Stimulated activated CD8-positive, alpha-beta memory T cell treated with anti-CD3 and anti-CD28 coated beads, Interleukin-15, amount 100 ng/mL, for 24 hours (primary cell): ENCODE measurements around the gene PLEKHM3.

Experiments used
- DNase-seq: peaks from one replicate; pipeline ENCODE4 v3.0.0-alpha.2; 2020; ENCODE audit warnings: low read depth

The PLEKHM3 gene

GRCh38 chr2:207988975-207989374 lies 36.4 kb downstream of the PLEKHM3 start:
- DNase-seq: no peak

- no peak for DNase-seq
Observed at GRCh38 chr2:207987025-207987716, 38.2 kb downstream of the PLEKHM3 start.

- DNase-seq: no peak
Observed at GRCh38 chr2:207984765-207985480, 40.4 kb downstream of the PLEKHM3 start.

GRCh38 chr2:207983641-207984042 lies 41.7 kb downstream of the PLEKHM3 start:
- no peak for DNase-seq

- DNase-seq: no peak
Observed at GRCh38 chr2:207978177-207978948, 47.0 kb downstream of the PLEKHM3 start.

GRCh38 chr2:207975921-207976320 lies 49.4 kb downstream of the PLEKHM3 start:
- DNase-seq: no peak

GRCh38 chr2:207974216-207974605 lies 51.1 kb downstream of the PLEKHM3 start:
- DNase-seq: no peak

GRCh38 chr2:207970826-207971180 lies 54.5 kb downstream of the PLEKHM3 start:
- no peak for DNase-seq

GRCh38 chr2:207970147-207970825 lies 55.0 kb downstream of the PLEKHM3 start:
- DNase-seq: no peak

GRCh38 chr2:207969249-207969648 lies 56.1 kb downstream of the PLEKHM3 start:
- no peak for DNase-seq

GRCh38 chr2:207967121-207967520 lies 58.2 kb downstream of the PLEKHM3 start:
- no peak for DNase-seq

- DNase-seq: no peak
Observed at GRCh38 chr2:207960911-207961310, 64.4 kb downstream of the PLEKHM3 start.

GRCh38 chr2:207960090-207960489 lies 65.2 kb downstream of the PLEKHM3 start:
- no peak for DNase-seq

GRCh38 chr2:207956771-207957170 lies 68.6 kb downstream of the PLEKHM3 start:
- DNase-seq: no peak

- DNase-seq: no peak
Observed at GRCh38 chr2:207955456-207955855, 69.9 kb downstream of the PLEKHM3 start.

- no peak for DNase-seq
Observed at GRCh38 chr2:207953354-207953753, 72.0 kb downstream of the PLEKHM3 start.

- DNase-seq: no peak
Observed at GRCh38 chr2:207952564-207953345, 72.6 kb downstream of the PLEKHM3 start.

- DNase-seq: no peak
Observed at GRCh38 chr2:207951734-207952470, 73.4 kb downstream of the PLEKHM3 start.

- DNase-seq: no peak
Observed at GRCh38 chr2:207950761-207951114, 74.6 kb downstream of the PLEKHM3 start.

GRCh38 chr2:207950063-207950760 lies 75.1 kb downstream of the PLEKHM3 start:
- DNase-seq: no peak
